Activated CD8-positive, alpha-beta memory T cell treated with anti-CD3 and anti-CD28 coated beads, Interleukin-2, amount 50 U/mL, for 4 hours (primary cell): ENCODE data around the gene PTPRG.
"Not testable (repeated sequence)": the region's sequence is repeated elsewhere in the genome, so short reads cannot be mapped to it uniquely, and the experiment has no call there.

ENCODE experiments used
- DNase-seq: peaks from one replicate; pipeline ENCODE4 v3.0.0-alpha.2; 2020

The PTPRG gene

DNA sequence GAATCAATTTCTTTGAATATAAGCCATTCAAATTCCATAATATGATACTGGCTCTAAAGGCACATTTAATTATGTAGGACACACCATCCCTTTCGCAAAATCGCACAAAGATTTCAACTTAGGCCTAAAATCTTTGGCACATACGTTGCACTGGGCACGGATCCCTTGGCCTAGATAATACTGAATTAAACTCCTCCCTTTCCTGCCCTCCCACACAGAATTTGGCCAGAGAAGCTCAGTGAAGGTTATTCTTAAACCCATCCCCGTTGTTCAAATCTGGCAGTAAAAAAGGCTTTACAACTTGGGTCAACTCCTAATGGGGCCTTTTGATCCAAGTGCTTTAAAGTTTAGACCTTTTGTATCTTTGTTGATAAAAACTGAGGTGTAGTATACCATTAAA, 247.2 kb downstream of the PTPRG start:
- DNase-seq = no peak

GRCh38 chr3:61808999-61809398, 247.6 kb downstream of the PTPRG start:
- DNase-seq = no peak

- no peak for DNase-seq
Observed at GRCh38 chr3:61809879-61810278, 248.5 kb downstream of the PTPRG start.

- no peak for DNase-seq
Observed at GRCh38 chr3:61810953-61811497, 249.7 kb downstream of the PTPRG start.

- no peak for DNase-seq
Observed at GRCh38 chr3:61811652-61812051, 250.3 kb downstream of the PTPRG start.

DNA sequence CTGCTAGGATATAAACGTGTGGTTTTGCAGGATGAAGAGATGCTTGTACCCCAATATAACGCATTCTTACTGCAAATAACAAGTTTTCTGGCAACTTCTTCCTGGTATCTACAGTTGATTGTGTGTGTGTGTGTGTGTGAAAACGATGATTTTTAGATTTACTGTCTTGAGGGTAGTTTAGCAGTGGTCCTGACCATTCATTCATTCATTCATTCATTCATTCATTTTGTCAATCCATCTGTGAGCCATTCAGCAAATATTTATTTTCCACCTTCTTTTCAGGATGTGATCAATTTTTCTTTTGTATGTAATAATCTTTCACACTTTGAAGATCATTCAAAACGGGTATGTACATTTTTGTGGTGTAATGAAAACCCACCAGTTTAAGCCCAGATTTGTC, 250.7 kb downstream of the PTPRG start:
- no peak for DNase-seq

GRCh38 chr3:61812517-61812916, 251.1 kb downstream of the PTPRG start:
- no peak for DNase-seq

DNA sequence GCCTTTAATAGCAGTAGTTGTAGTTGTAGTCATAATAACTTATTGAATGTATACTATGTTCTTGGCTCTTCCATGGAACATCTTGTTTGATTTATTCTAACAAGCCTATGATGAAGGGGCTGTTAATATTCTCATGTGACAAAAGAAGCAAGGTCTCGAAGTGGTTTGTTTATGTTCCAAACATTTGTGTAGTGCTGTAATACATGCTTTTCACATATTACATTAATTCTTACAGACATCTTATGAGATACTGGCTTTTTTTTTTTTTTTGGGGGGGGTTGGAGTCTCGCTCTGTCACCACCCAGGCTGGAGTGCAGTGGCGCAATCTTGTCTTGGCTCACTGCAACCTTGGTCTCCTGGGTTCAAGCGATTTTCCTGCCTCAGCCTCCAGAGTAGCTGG, 252.3 kb downstream of the PTPRG start:
- no peak for DNase-seq

GRCh38 chr3:61814674-61815073, 253.3 kb downstream of the PTPRG start:
- no peak for DNase-seq

DNA sequence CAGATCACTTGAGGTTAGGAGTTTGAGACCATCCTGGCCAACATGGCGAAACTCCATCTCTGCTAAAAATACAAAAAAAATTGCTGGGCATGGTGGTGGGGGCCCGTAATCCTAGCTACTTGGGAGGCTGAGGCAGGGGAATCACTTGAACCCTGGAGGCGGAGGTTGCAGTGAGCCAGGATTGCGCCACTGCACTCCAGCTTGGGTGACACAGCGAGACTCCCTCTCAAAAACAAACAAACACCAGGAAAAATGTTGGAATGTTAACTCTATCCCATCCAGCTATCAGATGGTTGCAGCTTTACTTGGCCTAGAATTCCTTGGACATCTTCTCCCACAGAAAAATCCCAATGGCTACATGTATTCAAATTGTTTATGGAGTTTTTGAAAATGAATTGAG, 254.9 kb downstream of the PTPRG start:
- DNase-seq = not testable (repeated sequence)

DNA sequence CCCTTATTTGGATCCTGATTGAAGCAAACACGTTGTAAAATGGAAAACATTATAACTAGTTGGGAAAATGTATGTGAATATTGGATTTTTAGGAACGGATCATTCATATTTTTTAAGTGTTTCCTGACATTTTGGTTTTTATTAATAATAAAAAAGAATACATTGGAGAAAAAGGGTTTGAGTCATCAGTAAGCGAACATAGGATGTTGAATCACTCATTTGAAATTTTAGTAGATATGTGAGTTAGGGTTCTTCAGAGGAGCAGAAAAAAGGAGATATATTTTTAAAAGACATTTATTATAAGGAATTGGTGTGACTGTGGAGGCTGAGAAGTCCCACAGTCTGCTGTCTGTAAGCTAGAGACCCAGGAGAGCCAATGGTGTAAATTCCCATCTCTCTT, 258.5 kb downstream of the PTPRG start:
- no peak for DNase-seq

DNA sequence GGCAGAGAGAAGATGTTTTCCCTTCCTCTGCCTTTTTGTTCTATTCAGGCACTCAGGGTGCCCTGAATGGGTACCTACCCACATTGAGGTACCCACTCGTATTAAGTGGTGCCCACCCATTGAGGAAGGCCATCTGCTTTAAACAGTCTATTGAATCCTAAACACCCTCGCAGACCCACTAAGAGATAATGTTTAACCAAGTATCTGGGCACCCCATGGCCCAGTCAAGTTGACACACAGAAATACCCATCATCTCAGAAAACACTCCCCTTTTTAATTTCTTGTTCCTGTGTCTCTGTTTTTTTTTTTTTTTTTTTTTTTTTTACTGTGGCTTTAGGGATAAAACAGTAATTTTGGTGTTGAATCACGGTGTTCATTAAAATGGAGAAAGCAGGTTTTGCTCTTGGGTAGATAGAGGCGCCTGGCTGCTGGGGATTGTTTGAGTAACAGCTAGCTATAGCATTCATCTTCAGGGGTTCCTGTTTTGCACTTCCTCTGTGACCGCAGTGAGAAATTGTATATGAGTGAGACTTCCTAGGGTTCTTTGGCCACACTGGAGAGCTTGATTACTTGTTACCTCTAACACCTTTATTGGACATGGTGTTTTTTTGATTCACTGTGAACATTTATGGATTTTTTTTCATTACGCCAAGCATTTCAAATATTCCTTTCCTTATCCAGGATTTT, 259.1 kb downstream of the PTPRG start:
- no peak for DNase-seq

- no peak for DNase-seq
Observed at GRCh38 chr3:61821823-61822251, 260.5 kb downstream of the PTPRG start.

GRCh38 chr3:61822588-61822987, 261.2 kb downstream of the PTPRG start:
- DNase-seq = no peak

DNA sequence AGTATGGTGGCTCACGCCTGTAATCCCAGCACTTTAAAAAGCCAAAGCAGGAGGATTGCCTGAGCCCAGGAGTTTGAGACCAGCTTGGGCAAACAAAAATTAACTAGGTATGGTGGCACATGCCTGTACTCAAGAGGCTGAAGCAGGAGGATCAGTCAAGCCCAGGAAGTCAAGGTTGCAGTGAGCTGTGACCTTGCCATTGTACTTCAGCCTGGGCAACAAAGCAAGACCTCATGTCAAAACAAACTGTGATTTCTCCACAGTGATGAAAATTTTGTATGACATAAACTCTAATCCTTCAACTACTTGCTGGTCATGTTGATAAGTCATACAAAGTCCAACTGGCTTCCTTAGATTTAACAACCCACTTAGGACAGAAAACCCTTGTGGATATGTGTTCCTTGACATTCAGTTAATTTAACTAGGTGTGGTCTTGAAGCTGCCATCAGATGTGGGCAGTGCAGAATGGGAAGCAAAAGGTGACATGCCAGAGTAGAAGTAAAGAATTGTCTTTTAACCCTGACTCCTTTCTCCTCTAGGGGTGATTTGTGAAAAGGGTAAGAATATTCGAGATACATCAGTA, 263.3 kb downstream of the PTPRG start:
- DNase-seq = no peak

DNA sequence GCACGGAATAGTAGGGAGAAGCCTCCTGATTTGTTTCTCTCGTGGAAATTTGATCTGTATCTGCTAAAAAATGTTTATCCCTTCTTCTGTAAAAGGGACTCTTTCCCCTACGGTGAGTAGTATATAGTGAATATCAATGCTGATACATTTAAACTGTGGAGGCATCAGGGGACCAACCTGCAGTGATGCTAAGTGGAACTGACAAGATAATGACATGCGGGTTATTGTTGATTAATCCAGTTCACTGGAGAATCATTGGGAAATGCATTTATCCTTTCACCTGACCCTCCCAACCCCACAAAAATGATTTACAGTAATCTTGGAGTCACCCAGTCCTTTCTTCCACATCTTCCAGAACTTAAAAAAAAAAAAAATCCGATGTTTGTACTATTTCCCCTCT, 264.8 kb downstream of the PTPRG start:
- DNase-seq = no peak

GRCh38 chr3:61828184-61828874, 267.0 kb downstream of the PTPRG start:
- no peak for DNase-seq

DNA sequence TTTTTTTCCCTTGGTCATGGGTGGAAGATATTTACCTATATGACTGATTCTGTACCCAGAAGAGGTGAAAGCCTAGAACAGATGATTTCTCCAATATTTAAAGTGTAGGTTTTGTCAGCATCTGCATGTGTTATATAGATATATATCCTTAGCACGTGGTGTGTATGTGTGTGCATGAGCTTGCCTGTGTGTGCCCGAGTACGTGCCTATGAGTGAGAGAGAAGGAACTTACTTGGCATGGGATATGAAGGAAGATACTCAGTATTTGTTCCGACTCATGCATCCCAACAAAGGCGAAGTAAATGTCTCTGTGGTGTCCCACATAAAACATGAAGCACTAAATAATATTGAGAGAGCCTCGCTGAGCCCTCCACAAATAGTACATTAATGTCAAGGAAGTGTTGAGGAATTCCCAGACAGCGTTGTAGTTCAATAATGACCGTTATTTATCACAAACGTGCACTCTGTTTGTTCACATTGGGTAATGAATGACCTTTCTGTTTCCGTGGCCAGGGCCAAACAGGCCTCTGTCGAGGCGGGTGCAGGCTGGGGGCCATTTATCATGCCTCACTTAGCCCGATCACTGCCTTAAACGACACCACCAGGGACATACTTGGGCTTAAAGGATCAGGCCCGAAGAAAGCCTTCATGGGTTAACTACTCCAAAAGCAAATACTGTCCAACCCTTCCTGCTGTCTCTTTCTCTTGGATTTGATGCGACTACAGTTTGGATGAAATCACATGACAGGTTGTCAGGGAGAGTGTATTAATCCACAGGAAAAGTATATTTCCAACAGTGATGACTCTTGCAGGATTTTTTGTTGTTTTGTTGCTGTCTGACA, 267.7 kb downstream of the PTPRG start:
- no peak for DNase-seq

DNA sequence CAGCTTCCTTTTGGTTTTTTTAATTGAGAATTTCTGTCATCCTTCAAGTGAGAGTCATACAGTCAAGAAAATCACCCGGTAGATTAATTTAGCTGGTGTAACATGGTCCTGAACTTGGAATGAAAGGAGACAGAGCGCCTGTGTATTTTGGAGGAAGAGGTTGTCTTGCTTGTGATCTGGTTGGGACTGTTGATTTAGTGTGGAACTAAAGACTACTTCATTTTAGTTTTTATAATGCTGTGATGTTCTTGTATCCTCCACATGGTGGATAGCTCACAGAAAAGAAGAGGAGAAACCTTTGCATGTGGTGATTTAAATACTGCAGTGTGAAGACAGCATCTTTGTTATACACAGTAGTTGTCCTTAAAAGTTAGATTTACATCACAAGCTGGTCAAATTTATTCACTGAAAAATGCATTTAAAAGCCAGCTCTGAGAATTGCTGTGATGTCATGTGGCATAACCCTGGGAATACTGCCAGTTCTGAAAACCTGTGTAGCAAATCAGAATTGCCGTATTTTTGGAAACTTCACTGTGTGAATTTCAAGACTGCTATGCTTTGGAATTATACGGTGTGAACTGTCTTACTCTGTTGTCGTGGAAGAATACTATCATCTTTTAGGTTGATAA, 268.5 kb downstream of the PTPRG start:
- no peak for DNase-seq

DNA sequence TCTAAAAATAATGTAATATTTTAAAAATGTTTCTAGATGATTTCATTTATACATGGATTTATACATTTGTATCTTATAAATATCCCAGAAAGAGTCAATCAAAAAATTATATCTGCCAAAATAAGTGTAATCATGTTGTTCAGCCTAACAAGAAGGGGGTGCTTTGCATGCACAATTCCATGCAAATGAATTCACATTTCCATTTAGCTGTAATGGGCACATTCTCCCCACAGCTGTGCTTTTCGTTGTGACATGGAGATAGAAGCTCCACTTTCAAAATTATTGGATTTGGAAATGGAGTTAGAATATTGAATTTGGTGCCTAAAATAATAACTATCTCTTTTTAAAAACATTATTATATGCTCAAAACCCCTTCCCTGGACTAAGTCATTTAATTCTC, 270.6 kb downstream of the PTPRG start:
- DNase-seq = no peak

DNA sequence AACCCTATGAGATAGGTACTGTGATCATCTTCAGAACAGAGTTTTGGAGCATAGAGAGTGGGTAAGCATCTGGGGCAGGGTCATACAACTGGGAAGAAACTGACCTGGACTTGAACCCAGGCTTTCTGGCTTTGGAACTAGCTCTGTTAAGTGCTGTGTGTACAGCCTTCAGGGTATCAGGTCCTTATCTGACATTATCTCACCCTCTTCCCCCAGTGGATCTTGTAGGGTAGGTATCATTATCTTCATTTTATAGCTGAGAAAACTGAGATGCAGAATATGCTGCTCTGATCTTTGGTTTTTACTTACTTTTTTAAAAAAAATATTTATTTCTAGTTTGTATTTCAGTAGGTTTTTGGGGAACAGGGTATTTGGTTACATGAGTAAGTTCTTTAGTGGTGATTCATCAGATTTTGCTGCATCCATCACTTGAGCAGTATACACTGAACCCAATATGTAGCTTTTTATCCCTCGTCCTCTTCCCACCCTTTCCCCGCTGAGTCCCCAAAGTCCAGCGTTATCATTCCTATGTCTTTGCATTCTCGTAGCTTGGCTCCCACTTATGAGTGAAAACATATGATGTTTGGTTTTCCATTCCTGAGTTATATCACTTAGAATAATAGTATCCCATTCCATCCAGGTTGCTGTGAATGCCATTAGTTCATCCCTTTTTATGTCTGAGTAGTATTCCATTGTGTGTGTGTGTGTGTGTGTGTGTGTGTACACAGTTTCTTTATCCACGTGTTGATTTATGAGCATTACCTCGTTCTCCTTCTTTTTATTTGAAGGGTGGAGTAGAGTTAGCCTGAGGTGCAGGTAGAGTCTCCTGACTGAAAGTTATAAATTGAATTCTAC, 271.2 kb downstream of the PTPRG start:
- no peak for DNase-seq

DNA sequence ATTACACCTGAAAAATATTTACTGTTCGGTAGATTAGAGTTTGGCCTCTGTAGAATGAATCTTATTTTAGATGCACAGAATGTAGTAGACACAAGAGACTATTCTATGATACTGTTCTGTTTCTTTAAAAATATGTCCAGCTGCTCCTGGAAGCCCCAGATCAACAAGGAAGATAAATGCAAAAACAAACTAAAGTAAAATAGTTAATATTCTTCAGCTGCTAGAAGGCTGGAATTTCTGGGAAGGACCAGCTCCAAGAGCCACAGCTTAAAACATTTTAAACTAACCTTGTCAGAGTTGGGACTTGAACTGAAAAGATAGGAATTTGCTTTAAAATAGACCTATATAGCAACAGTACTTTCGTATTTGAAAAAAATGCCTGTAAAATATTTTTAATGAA, 277.9 kb downstream of the PTPRG start:
- DNase-seq = no peak
